Fibroblast of peridontal ligament (primary cell): ENCODE measurements around the gene CERS6.

Experiments used
- DNase-seq: peaks from one replicate; pipeline ENCODE4 v3.0.0-alpha.2; 2010; ENCODE audit errors: extremely low read depth

Gene CERS6

GRCh38 chr2:168599738-168600137 is 143.7 kb downstream of the CERS6 start:
- DNase-seq: no peak

- DNase-seq: no peak
These were observed 144.9 kb downstream of the CERS6 start for GRCh38 chr2:168600949-168601348.

GRCh38 chr2:168601741-168602140 is 145.7 kb downstream of the CERS6 start:
- no peak for DNase-seq

GRCh38 chr2:168602379-168602778 is 146.3 kb downstream of the CERS6 start:
- no peak for DNase-seq

DNA sequence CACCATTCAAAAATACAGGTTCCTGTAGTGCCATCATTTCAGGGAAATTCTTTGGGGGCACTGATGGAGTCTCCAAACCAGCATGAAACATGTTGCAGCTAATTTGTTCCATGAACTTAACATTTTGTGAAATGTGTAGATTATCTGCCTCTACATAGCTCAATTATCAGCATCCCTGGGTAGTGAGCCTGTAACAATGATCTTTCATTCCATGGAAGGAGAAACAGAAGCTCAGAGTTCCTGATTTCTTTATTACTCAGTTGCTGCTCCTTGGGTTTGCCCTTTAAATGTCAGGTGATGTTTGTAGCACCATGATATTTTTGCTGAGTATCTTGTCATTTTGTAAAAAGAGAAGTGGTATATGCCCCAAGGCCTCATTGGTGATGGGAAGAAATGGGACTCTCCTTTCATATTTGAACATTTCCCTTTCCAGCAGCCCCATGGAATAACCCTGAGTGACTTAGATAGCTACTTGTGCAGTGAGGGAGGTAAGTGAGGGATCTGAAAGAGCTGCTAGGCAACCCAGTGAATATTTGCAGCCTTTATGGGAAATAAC is 146.9 kb downstream of the CERS6 start:
- no peak for DNase-seq

- DNase-seq: peak; percentile 45
These were observed 147.4 kb downstream of the CERS6 start for GRCh38 chr2:168603439-168603961.

- DNase-seq: no peak
These were observed 148.2 kb downstream of the CERS6 start for GRCh38 chr2:168604252-168604651.

DNA sequence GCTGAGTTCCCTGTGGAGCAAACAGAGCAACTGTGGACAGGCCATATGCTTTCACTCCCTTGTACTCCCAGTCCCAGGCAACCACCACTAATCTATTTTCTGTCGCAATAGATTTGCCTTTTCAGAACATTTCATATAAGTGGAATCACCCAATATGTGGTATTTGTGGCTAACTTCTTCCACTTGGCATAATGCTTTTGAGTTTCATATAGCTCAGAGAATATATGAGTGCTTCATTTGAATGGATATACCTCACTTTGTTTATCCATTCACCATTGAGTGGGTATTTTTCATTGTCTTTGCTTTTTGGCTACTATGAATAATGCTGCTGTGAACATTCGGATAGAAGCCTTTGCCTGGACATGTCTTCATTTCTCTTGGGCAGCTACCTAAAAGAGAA is 151.9 kb downstream of the CERS6 start:
- peak; percentile 80 for DNase-seq

DNA sequence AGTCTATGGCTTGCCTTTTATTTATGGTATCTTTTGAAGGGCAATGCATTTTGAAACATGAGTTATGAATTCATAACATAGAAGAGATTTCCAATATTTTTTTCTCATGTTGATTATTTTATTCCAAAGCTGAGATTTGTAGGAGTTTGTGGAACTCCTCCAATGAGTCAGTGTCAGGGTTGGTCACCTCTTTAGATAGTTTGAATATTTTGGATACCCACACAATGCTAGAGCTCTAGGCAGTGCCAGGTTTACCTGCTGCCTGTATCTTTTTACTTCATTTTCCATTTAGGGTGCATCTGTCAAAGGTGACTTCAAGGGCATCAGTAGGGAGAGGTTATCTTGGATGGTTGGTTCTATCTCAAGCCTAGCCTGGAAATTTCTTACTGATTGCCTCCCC is 152.7 kb downstream of the CERS6 start:
- DNase-seq: no peak

- peak; percentile 42 for DNase-seq
These were observed 155.0 kb downstream of the CERS6 start for GRCh38 chr2:168611091-168611490.

DNA sequence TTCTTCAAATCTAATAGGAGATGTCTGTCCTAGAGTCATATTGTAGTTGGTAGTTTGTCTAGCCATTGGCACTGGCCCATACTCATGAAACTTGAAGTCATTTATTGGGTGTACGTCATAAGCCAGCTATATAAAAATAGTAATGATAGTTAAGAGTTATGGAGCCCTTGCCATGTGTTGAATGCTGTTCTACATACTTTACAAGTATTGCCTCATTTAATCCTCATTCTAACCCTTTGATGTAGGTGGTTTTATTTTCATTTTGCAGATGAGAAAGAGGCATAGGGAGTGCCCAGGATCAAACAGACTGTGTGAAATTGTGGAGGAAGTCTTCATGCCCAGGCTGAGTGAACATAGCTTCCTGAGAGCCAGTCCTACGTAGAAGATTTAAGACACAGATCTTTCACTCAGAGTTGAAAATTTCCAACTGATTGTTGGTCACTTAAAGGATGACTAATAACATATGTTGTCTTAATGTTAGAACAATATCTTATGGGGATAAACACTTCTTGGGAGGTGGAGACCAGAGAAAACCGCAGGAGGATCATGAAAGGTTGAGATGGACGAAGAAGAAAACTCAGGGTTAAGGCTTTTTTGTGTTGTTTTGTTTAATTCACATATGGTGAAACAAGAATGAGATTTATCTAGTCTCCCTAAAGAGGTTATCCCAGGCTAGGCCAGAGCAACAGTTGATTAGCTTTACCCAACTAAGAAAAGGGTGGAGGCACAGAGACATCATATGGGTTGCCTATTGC is 156.0 kb downstream of the CERS6 start:
- no peak for DNase-seq

DNA sequence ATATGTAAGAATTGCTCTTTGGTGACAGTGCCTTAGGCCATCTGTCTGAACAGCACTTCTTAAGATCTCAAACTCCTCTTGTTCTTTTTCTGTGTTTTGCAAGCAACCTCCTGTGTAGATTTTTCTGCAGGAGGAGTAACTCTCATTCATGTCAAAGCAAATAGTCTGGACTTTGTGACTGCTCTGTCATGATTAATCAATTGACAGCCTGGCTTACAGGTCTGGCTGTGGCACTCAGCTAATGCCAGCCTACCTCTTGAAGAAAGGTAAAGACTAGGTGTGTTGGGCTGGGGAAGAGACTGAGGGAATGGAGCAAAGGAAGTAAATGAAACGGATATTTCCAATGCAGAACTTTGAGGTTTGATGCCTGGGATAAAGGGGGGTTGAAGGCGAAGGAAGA is 156.6 kb downstream of the CERS6 start:
- DNase-seq: no peak

- no peak for DNase-seq
These were observed 157.5 kb downstream of the CERS6 start for GRCh38 chr2:168613551-168613950.

- no peak for DNase-seq
These were observed 158.3 kb downstream of the CERS6 start for GRCh38 chr2:168614172-168615018.

GRCh38 chr2:168620554-168620953 is 164.5 kb downstream of the CERS6 start:
- DNase-seq: no peak

- no peak for DNase-seq
These were observed 166.5 kb downstream of the CERS6 start for GRCh38 chr2:168622559-168622958.

DNA sequence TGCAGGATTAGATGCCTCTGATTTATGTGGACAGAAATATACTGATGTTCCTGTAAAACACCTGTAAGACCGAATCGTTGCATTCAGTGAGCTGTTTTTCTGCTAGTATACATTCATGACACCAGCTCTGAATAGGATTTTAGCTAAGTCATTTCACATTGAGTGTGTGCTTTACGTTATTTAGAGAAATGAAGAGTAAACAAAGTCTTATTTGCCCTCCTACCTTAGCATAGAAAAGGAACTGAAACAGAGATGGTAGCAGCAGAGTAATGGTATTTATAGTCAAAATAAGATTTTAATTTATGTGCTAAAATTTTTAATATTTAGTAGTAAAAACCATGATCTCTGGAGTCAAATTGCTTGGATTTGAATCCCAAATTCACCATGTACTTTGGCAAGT is 168.0 kb downstream of the CERS6 start:
- no peak for DNase-seq

GRCh38 chr2:168626096-168626495 is 170.0 kb downstream of the CERS6 start:
- DNase-seq: no peak

DNA sequence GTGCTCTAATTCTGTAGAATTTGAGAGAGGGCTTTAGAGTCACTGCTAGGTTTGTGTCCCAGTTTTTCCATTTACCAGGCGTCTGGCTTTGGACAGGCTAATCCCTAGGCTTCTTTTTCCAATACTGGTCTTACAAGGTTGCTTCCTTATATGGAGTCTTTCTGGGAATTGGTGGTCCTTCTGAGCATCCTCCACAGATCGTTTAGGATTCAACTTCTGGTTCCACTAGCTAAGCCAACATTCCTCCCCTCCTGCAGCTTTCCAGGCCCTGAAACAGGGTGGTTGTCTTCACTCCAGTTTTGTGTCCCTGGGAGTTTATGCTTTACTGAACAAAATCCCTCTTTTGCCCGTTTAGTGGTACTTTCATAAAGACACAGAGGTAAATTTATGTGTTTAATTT is 170.6 kb downstream of the CERS6 start:
- no peak for DNase-seq

DNA sequence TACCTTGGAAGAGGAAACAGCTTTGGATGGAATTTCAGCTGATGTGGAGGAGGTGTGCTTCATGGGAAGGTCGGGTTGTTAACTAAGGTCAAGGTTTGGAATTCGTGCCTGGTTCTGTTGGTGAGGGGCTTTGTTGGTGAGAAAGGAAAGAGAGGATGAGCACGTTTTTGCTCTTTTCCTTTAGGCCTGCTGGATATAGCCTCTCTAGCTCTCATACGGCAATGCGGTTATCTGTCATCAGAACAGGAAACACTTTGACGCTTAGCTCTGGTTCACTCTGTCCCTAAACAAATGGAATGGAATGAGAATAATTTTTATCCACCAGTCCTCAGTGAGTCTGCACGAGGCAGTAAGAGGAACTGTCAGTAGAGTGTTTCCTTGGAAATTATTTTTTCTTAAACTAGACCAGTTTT is 176.6 kb downstream of the CERS6 start:
- peak; percentile 17 for DNase-seq

GRCh38 chr2:168633200-168633599 is 177.1 kb downstream of the CERS6 start:
- DNase-seq: peak; percentile 15

GRCh38 chr2:168633895-168634294 is 177.8 kb downstream of the CERS6 start:
- no peak for DNase-seq
